ENCODE measurements around the gene PPP3CA.

PPP3CA gene

DNA sequence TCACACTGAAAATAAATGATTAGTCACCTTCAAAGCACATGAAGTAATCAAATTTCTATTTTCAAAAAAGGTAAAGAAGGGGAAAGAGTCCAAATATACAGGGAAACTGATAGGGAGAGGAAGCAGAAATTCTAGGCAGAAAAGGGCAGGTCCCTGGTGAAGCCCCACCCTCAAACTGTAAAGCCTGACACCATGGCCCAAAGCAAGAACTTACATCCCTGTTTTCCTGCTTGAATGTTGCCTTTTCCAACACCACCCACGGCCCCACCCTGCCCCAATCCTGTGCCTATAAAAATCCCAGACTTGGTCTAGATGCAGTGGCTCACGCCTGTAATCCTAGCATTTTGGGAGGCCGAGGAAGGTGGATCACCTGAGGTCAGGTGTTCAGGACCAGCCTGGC lies 361.8 kb downstream of the PPP3CA start:
- H3K4me1 Mint-ChIP-seq = no peaks in the 10 kb centered on the region
- no peak overlapping the region for H3K27ac Mint-ChIP-seq
- no peaks in the 10 kb centered on the region for H3K9me3 Mint-ChIP-seq
- CTCF ChIA-PET = no interaction called here
- H3K4me3 Mint-ChIP-seq = no peak overlapping the region
- no peak for DNase-seq
- no peaks in the 10 kb centered on the region for H3K36me3 Mint-ChIP-seq
- peaks cover 14% of the 10 kb centered on the region for H3K27me3 Mint-ChIP-seq

GRCh38 chr4:100984901-100985300 lies 362.4 kb downstream of the PPP3CA start:
- Mint-ChIP-seq H3K36me3 (no peaks in the 10 kb centered on the region), H3K4me1 (no peaks in the 10 kb centered on the region), H3K4me3 (no peak overlapping the region), H3K9me3 (no peaks in the 10 kb centered on the region), H3K27ac (no peak overlapping the region), H3K27me3 (peaks cover 14% of the 10 kb centered on the region)
- DNase-seq = no peak
- CTCF ChIA-PET = no interaction called here

DNA sequence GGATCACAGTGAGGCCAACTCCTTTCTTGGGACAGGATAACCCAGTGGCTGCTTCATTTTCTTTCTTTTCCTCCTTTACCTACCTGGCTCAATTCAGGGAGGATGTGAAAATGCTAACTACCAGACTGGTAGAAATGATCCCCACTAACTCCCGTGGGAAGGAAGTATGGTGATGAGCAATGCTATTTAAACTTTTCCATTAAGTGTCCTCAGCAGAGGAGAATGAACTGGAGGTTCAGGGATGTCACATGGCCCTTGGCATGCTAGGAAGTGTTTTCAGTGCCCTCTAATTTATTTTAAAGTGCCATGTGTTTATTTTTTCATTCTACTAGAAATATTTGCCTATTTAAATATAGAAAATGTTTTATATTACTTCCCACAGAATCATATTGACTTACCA lies 363.9 kb downstream of the PPP3CA start:
- CTCF ChIA-PET = no interaction called here
- no peak overlapping the region for H3K4me3 Mint-ChIP-seq
- no peak for DNase-seq
- no peaks in the 10 kb centered on the region for H3K4me1 Mint-ChIP-seq
- no peaks in the 10 kb centered on the region for H3K9me3 Mint-ChIP-seq
- no peak overlapping the region for H3K27ac Mint-ChIP-seq
- no peaks in the 10 kb centered on the region for H3K36me3 Mint-ChIP-seq
- H3K27me3 Mint-ChIP-seq = peaks cover 22% of the 10 kb centered on the region

DNA sequence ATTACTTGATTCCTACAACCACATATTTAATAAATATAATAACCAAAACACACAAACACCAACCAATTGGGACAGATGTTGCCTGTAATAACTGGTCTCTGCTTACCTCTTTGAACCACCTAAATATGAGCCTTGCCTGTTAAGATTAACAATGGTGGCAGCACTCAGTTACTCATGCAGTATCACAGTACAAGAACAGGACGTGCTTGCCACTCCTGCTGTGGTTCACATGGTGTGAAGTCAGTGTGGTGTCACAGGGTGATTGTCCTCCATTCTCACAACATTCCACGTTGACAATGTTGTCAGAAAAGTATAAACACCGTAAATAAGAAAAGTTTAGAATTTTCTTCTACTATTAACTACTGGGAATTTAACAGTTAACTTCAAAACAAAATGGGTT lies 365.0 kb downstream of the PPP3CA start:
- H3K27me3 Mint-ChIP-seq = peaks cover 16% of the 10 kb centered on the region
- CTCF ChIA-PET = no interaction called here
- no peaks in the 10 kb centered on the region for H3K9me3 Mint-ChIP-seq
- H3K36me3 Mint-ChIP-seq = no peaks in the 10 kb centered on the region
- H3K4me3 Mint-ChIP-seq = no peak overlapping the region
- no peak for DNase-seq
- H3K4me1 Mint-ChIP-seq = no peaks in the 10 kb centered on the region
- no peak overlapping the region for H3K27ac Mint-ChIP-seq

- CTCF ChIA-PET = no interaction called here
- no peak overlapping the region for H3K27ac Mint-ChIP-seq
- H3K4me1 Mint-ChIP-seq = no peaks in the 10 kb centered on the region
- no peaks in the 10 kb centered on the region for H3K36me3 Mint-ChIP-seq
- H3K27me3 Mint-ChIP-seq = peaks cover 15% of the 10 kb centered on the region
- no peaks in the 10 kb centered on the region for H3K9me3 Mint-ChIP-seq
- no peak for DNase-seq
- H3K4me3 Mint-ChIP-seq = no peak overlapping the region
Observed at GRCh38 chr4:100981447-100982204, 365.7 kb downstream of the PPP3CA start.

DNA sequence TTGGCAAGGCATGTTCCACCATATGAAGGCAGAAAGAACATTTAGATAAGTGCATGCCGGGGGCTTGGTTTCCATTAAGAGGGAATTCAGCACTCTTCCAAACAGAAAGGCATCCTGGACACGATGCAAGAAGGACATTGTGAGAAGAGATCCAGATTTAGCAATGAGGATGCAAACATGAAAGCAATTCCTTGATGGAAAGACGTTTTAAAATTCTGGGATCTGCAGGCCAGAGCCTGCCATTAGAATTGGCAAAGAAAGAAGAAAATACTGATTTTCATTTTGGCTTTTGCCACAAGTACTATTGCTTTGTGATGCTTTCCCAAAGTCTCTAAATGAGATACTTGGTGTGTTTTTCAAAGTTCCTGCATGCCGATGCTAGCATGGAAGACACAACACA lies 367.6 kb downstream of the PPP3CA start:
- Mint-ChIP-seq H3K9me3 (no peaks in the 10 kb centered on the region), H3K4me1 (no peaks in the 10 kb centered on the region), H3K27me3 (peaks cover 8% of the 10 kb centered on the region), H3K36me3 (no peaks in the 10 kb centered on the region), H3K27ac (no peak overlapping the region), H3K4me3 (no peak overlapping the region)
- DNase-seq = no peak
- CTCF ChIA-PET = no interaction called here

DNA sequence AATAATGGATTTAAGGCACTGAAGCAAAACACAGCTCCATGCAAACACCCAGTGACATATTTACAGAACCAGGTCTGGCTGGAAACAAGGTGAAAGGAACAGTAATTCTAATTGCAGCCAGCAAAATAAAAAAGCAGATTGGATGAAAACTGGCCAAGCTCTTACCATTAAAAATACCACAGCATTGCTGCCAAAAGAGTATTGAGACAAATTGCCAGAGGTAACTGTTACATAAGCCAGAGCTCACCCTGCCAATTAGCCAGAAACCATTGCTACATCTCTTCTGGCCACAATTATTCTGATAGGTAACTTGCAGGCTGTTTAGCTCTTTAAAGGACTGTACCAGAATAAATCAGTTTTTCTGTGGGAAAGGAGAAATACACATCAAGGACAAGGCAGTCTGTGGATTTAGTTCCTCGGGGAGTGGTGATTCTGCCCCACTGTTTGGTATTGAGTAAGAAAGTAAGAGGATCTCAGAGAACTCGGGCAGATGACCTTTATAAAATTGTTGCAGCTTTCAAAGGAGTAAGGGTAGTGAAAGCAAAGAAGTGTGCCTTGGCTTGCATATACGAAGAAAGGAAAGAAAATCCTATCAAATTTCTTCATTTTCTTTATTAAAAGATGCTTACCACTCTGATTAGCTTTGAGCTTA lies 369.5 kb downstream of the PPP3CA start:
- Mint-ChIP-seq H3K36me3 (no peaks in the 10 kb centered on the region), H3K27me3 (peaks cover 8% of the 10 kb centered on the region), H3K9me3 (no peaks in the 10 kb centered on the region), H3K4me1 (no peaks in the 10 kb centered on the region), H3K4me3 (no peak overlapping the region), H3K27ac (no peak overlapping the region)
- DNase-seq = no peak
- CTCF ChIA-PET = interaction anchor here (0.6 kb wide), 1 partner anchor 979 kb away, joined by 3 read pairs; no protein-coding TSS in a partner anchor

DNA sequence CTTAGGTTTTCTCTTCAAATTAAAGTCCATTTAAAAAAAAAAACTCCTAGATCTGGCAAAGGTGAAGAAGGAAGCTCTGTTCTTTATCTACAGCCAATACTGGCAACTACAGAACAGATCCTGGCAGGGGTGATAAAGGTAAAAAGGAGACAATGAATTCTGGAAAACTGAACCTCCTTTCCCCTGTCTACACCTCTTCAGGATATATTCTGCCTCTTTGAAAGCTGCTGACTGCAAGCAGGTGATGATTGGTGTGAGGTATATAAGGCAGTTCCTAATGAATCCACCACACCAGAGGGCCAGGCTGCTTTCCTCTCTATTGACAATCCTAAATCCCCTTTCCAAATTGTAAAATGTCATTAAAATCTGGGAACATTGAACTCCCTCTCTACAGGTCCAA lies 370.1 kb downstream of the PPP3CA start:
- CTCF ChIA-PET = interaction anchor here (0.6 kb wide), 1 partner anchor 979 kb away, joined by 3 read pairs; no protein-coding TSS in a partner anchor
- H3K4me1 Mint-ChIP-seq = no peaks in the 10 kb centered on the region
- H3K27me3 Mint-ChIP-seq = peaks cover 8% of the 10 kb centered on the region
- H3K36me3 Mint-ChIP-seq = no peaks in the 10 kb centered on the region
- no peak for DNase-seq
- no peak overlapping the region for H3K27ac Mint-ChIP-seq
- no peaks in the 10 kb centered on the region for H3K9me3 Mint-ChIP-seq
- no peak overlapping the region for H3K4me3 Mint-ChIP-seq

Data from activated naive CD4-positive, alpha-beta T cell treated with anti-CD3 and anti-CD28 coated beads, Interleukin-2, amount 10 ng/mL, durations not matched to agents 7 days and 5 days (primary cell).